Gastroesophageal sphincter (tissue), 4 donors: ENCODE results near the gene SUPT16H. TPM values are rescaled to one million over a fixed set of nuclear protein-coding genes. Genes with fewer than 3 reads are reported as not detected.

Experiments used
- ATAC-seq: fragments of 150-250 bp; one replicate; pipeline ENCODE4 v1.9.1; 2016; ENCODE audit warnings: mild to moderate bottlenecking, moderate library complexity
- H3K27ac ChIP-seq, 4 donors: fragments of 200-600 bp; sonication (generic) in 3 of 4; 1 replicate in 3 of 4; 2 replicates in 1 of 4; pipeline ENCODE4 v1.5.1; 2016 to 2019
- H3K27me3 ChIP-seq: fragments of 200-600 bp; sonication (generic); one replicate; pipeline ENCODE4 v1.5.1; 2019
- H3K36me3 ChIP-seq, 2 donors: fragments of 200-600 bp; sonication (generic); one replicate each; pipeline ENCODE4 v1.5.1; 2019; ENCODE audit warnings: control low read depth in 1 of 2
- H3K4me1 ChIP-seq, 3 donors: fragments of 200-600 bp; sonication (generic); 1 replicate in 2 of 3; 2 replicates in 1 of 3; pipeline ENCODE4 v1.5.1; 2016 to 2019; ENCODE audit warnings: control low read depth in 2 of 3
- H3K4me3 ChIP-seq, 2 donors: fragments of 200-600 bp; sonication (generic); one replicate each; pipeline ENCODE4 v1.5.1; 2019; ENCODE audit warnings: mild to moderate bottlenecking in 1 of 2, moderate library complexity in 1 of 2
- H3K9me3 ChIP-seq, 3 donors: fragments of 200-600 bp; sonication (generic); one replicate each; pipeline ENCODE4 v1.5.1; 2017 to 2019; ENCODE audit warnings: control low read depth in 2 of 3
- CTCF ChIP-seq, 4 experiments: fragments of 200-600 bp in 2 of 4; fragments of 450-650 bp in 2 of 4; sonication (generic) in 1 of 4; IDR thresholded peaks; one replicate each; pipeline ENCODE4 v1.5.1; 2017 to 2019; ENCODE audit warnings: antibody characterized with exemption in 4 of 4, mild to moderate bottlenecking in 2 of 4, moderate library complexity in 2 of 4
- EP300 ChIP-seq: sonication (generic); formaldehyde crosslinking; IDR thresholded peaks from one replicate; pipeline ENCODE4 v1.6.1; 2017; ENCODE audit warnings: antibody characterized with exemption, mild to moderate bottlenecking
- POLR2A ChIP-seq, 2 donors: fragments of 450-650 bp; IDR thresholded peaks; one replicate each; pipeline ENCODE4 v1.6.1; 2017; ENCODE audit warnings: antibody characterized with exemption in 2 of 2, mild to moderate bottlenecking in 2 of 2, moderate library complexity in 1 of 2
- POLR2AphosphoS5 ChIP-seq: sonication (generic); formaldehyde crosslinking; IDR thresholded peaks from one replicate; pipeline ENCODE4 v1.6.1; 2017; ENCODE audit warnings: antibody characterized with exemption
- WGBS, 2 donors: methylation state at CpG; one replicate each; pipeline ENCODE4 v1.1.5; 2018; ENCODE audit warnings: low coverage in 1 of 2; 5-methylcytosine and 5-hydroxymethylcytosine counted together
- total RNA-seq, 4 donors: library from RNA; depleted of rRNA; stranded (reverse); fragments of >200 nt; gene quantifications; one replicate each; pipeline ENCODE4 v1.1.0, GENCODE V29; 2016

Gene SUPT16H
- total RNA-seq, 4 donors from 2014 or later = 64.6 to 101 (median 74.5) TPM

GRCh38 chr14:21332950-21333349 is 50.9 kb downstream of the SUPT16H start:
- H3K27me3 ChIP-seq = no peaks in the 10 kb centered on the region
- H3K36me3 ChIP-seq = no peaks in the 10 kb centered on the region
- TF ChIP-seq CTCF (IDR thresholded peaks at IDR 0.05) (no peak), POLR2A (IDR thresholded peaks at IDR 0.05) (no peak)
- H3K27ac ChIP-seq = no peak overlapping the region
- H3K4me1 ChIP-seq = no peaks in the 10 kb centered on the region
- ATAC-seq = no peak
- 82 to 100% methylated on average over 1 of the region's 2 CpGs for WGBS, 2 donors
- no peaks in the 10 kb centered on the region for H3K9me3 ChIP-seq
- no peak overlapping the region for H3K4me3 ChIP-seq

DNA sequence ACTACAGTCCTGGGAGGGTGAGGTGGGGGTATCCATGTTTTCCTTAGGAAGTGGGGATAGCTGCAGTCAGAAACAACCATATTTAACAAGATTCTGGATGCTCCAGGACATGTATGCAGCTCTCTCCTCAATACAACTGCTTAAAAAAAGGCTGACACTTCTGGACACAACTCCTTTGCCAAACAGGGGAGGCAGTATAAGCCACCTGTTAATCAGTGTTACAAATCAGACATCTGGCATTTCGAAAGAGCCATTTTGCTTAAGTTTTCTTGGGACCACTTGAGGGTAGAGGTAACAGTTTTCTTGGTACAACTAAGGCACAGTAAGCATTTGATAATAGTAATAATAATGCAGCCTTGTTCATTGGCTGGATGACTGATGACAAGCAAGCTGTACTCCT is 56.8 kb downstream of the SUPT16H start:
- WGBS, 2 donors = 56% methylated on average over 1 of the region's 1 CpG; no CpG with 5 or more reads in 1 of the 2 donors
- TF ChIP-seq POLR2A (IDR thresholded peaks at IDR 0.05) (no peak), CTCF (IDR thresholded peaks at IDR 0.05) (no peak), EP300 (no peak), POLR2AphosphoS5 (no peak)
- no peak for ATAC-seq

GRCh38 chr14:21322716-21323115 is 61.1 kb downstream of the SUPT16H start:
- Histone ChIP-seq H3K9me3 (no peaks in the 10 kb centered on the region), H3K4me3 (no peak overlapping the region), H3K36me3 (no peaks in the 10 kb centered on the region), H3K27ac (no peak overlapping the region), H3K27me3 (peaks cover 7% of the 10 kb centered on the region), H3K4me1 (no peaks in the 10 kb centered on the region)
- 44 to 83% methylated on average over 2 of the region's 2 CpGs for WGBS, 2 donors
- TF ChIP-seq POLR2A (IDR thresholded peaks at IDR 0.05) (no peak), EP300 (no peak), CTCF (IDR thresholded peaks at IDR 0.05) (no peak), POLR2AphosphoS5 (no peak)
- ATAC-seq = no peak

More for the DNA sequence above, 56.8 kb downstream of the SUPT16H start:
- Histone ChIP-seq H3K4me3 (no peak overlapping the region), H3K27me3 (peaks cover 7% of the 10 kb centered on the region), H3K4me1 (no peaks in the 10 kb centered on the region), H3K9me3 (no peaks in the 10 kb centered on the region), H3K36me3 (no peaks in the 10 kb centered on the region), H3K27ac (no peak overlapping the region)

DNA sequence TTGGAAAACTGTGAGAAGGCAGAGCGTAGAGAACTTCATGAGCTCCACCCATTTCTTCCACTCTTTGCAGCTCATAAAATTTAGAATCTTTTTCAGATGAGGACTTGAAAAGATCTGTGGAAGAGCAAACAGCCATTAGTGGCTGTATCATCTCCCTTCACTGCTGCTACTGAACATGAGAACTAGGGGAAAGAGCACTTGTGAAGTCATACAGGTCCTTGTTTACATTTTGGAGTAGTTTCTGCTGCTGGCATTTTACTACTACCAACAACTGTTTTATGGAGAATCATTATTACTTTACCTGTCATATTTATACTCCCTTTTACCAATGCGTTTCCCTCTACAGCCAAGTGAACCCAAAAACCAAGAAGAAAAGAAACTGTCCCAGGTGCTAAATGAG is 62.9 kb downstream of the SUPT16H start:
- no peaks in the 10 kb centered on the region for H3K4me1 ChIP-seq
- no peaks in the 10 kb centered on the region for H3K36me3 ChIP-seq
- H3K9me3 ChIP-seq = no peaks in the 10 kb centered on the region
- WGBS, 2 donors = 89 to 95% methylated on average over 1 to 2 of the region's 2 CpGs
- peaks cover 7% of the 10 kb centered on the region for H3K27me3 ChIP-seq
- TF ChIP-seq EP300 (no peak), POLR2A (IDR thresholded peaks at IDR 0.05) (no peak), CTCF (IDR thresholded peaks at IDR 0.05) (no peak), POLR2AphosphoS5 (no peak)
- no peak for ATAC-seq
- H3K27ac ChIP-seq = no peak overlapping the region
- H3K4me3 ChIP-seq = no peak overlapping the region

- Histone ChIP-seq H3K9me3 (no peaks in the 10 kb centered on the region), H3K36me3 (no peaks in the 10 kb centered on the region), H3K4me1 (no peaks in the 10 kb centered on the region), H3K27ac (no peak overlapping the region), H3K4me3 (no peak overlapping the region), H3K27me3 (peaks cover 7% of the 10 kb centered on the region)
- WGBS, 2 donors = 34 to 56% methylated on average over 1 to 3 of the region's 3 CpGs
- TF ChIP-seq POLR2AphosphoS5 (no peak), CTCF (IDR thresholded peaks at IDR 0.05) (no peak), POLR2A (IDR thresholded peaks at IDR 0.05) (no peak), EP300 (no peak)
- no peak for ATAC-seq
These were observed 66.4 kb downstream of the SUPT16H start for GRCh38 chr14:21317398-21317797.
